Measurements from ENCODE around the gene TTC17.
"Not testable (repeated sequence)": the region's sequence is repeated elsewhere in the genome, so short reads cannot be mapped to it uniquely, and the experiment has no call there.

TTC17 gene

GRCh38 chr11:43440486-43440885, 81.8 kb downstream of the TTC17 start:
- TF ChIP-seq CTCF (IDR thresholded peaks at IDR 0.05; ENCODE audit: low read depth, low read length): no peak
- no peak overlapping the region for H3K4me3 ChIP-seq (replicated peaks in 1 of 2; ENCODE audit: low read depth in 2 of 2, low read length in 2 of 2)
- DNase-seq (ENCODE audit: low read depth in 2 of 2): no peak

GRCh38 chr11:43443811-43444210, 85.1 kb downstream of the TTC17 start:
- DNase-seq (ENCODE audit: low read depth in 2 of 2): no peak
- no peak overlapping the region for H3K4me3 ChIP-seq (replicated peaks in 1 of 2; ENCODE audit: low read depth in 2 of 2, low read length in 2 of 2)
- no peak for TF ChIP-seq CTCF (IDR thresholded peaks at IDR 0.05; ENCODE audit: low read depth, low read length)

- DNase-seq (ENCODE audit: low read depth in 2 of 2): peak in 1 of 2 donors; percentile 1
- TF ChIP-seq CTCF (IDR thresholded peaks at IDR 0.05; ENCODE audit: low read depth, low read length): no peak
Observed at GRCh38 chr11:43447151-43447550, 88.4 kb downstream of the TTC17 start.

GRCh38 chr11:43458486-43458885, 99.8 kb downstream of the TTC17 start:
- no peak for TF ChIP-seq CTCF (IDR thresholded peaks at IDR 0.05; ENCODE audit: low read depth, low read length)
- no peak overlapping the region for H3K4me3 ChIP-seq (replicated peaks in 1 of 2; ENCODE audit: low read depth in 2 of 2, low read length in 2 of 2)
- DNase-seq (ENCODE audit: low read depth in 2 of 2): no peak

More at GRCh38 chr11:43447151-43447550, 88.4 kb downstream of the TTC17 start:
- no peak overlapping the region for H3K4me3 ChIP-seq (replicated peaks in 1 of 2; ENCODE audit: low read depth in 2 of 2, low read length in 2 of 2)

- no peak for TF ChIP-seq CTCF (IDR thresholded peaks at IDR 0.05; ENCODE audit: low read depth, low read length)
- H3K4me3 ChIP-seq (replicated peaks in 1 of 2; ENCODE audit: low read depth in 2 of 2, low read length in 2 of 2): no peak overlapping the region
- no peak for DNase-seq (ENCODE audit: low read depth in 2 of 2)
Observed at GRCh38 chr11:43459246-43459645, 100.5 kb downstream of the TTC17 start.

- DNase-seq (ENCODE audit: low read depth in 2 of 2): no peak
- no peak overlapping the region for H3K4me3 ChIP-seq (replicated peaks in 1 of 2; ENCODE audit: low read depth in 2 of 2, low read length in 2 of 2)
- TF ChIP-seq CTCF (IDR thresholded peaks at IDR 0.05; ENCODE audit: low read depth, low read length): no peak
Observed at GRCh38 chr11:43462359-43462758, 103.6 kb downstream of the TTC17 start.

GRCh38 chr11:43467958-43468357, 109.2 kb downstream of the TTC17 start:
- peak in 1 of 2 donors; percentile 3 for DNase-seq (ENCODE audit: low read depth in 2 of 2)
- no peak for TF ChIP-seq CTCF (IDR thresholded peaks at IDR 0.05; ENCODE audit: low read depth, low read length)

GRCh38 chr11:43477491-43477890, 118.8 kb downstream of the TTC17 start:
- H3K4me3 ChIP-seq (replicated peaks in 1 of 2; ENCODE audit: low read depth in 2 of 2, low read length in 2 of 2); DNase-seq (ENCODE audit: low read depth in 2 of 2): not testable (repeated sequence)

More at GRCh38 chr11:43467958-43468357, 109.2 kb downstream of the TTC17 start:
- H3K4me3 ChIP-seq (replicated peaks in 1 of 2; ENCODE audit: low read depth in 2 of 2, low read length in 2 of 2): no peak overlapping the region

All from cardiac fibroblast (primary cell).